Ishikawa (cell line): ENCODE results near the gene ADSL.

Source experiments
- MAX ChIP-seq: IDR thresholded peaks from 2 replicates; pipeline ENCODE4 v1.6.1; 2012
- RAD21 ChIP-seq: IDR thresholded peaks from 2 replicates; pipeline ENCODE4 v1.6.1; 2012; ENCODE audit warnings: low read depth
- REST ChIP-seq: IDR thresholded peaks from 2 replicates; pipeline ENCODE4 v1.6.1; 2012; ENCODE audit warnings: low read depth, mild to moderate bottlenecking
- TAF1 ChIP-seq: IDR thresholded peaks from 2 replicates; pipeline ENCODE4 v1.6.1; 2012; ENCODE audit warnings: low read depth, mild to moderate bottlenecking
- TEAD4 ChIP-seq: IDR thresholded peaks from 2 replicates; pipeline ENCODE4 v1.6.1; 2012

- TF ChIP-seq RAD21 (no peak), TEAD4 (no peak), MAX (no peak), TAF1 (no peak), REST (no peak)
These were observed 41.9 kb downstream of the ADSL start for GRCh38 chr22:40388231-40388630.
